HepG2 (cell line): ENCODE data around the gene VCL. TPM values are rescaled to one million over a fixed set of nuclear protein-coding genes. Genes with fewer than 3 reads are reported as not detected.

Experiments
- ATAC-seq: fragments of 200-7000 bp; cut with Tn5 transposase; 3 replicates; pipeline ENCODE4 v1.9.1; 2020; ENCODE audit warnings: mild to moderate bottlenecking, moderate library complexity
- BruUV-seq: library from RNA; stranded (reverse); fragments of 400-500 nt; replicated peaks from 2 replicates; lab custom pipeline; 2021; lab: Mats Ljungman, UMichigan
- CTCF ChIA-PET: fragments of 300-600 bp; formaldehyde crosslinking; extraction: SDS; loops from one replicate; lab custom pipeline; 2021; ENCODE audit warnings: low total read pairs, inconsistent platforms, low intra/inter-chr PET ratio; lab: Yijun Ruan, JAX
- POLR2A ChIA-PET: fragments of 350-600 bp; sonication (Branson Sonifier 250); formaldehyde crosslinking; loops from one replicate; lab custom pipeline; 2020; ENCODE audit warnings: antibody characterized with exemption, inconsistent platforms; lab: Yijun Ruan, JAX
- DNase-seq: peaks from one replicate; pipeline ENCODE4 v3.0.0-alpha.2; 2015; ENCODE audit warnings: low spot score
- FAIRE-seq: peaks from 3 replicates; lab custom pipeline; 2011; peaks lifted over from hg19 to GRCh38; lab: Jason Lieb, UNC
- H2AFZ ChIP-seq: one replicate; pipeline ENCODE4 v1.6.1; 2011; ENCODE audit warnings: low read length, inconsistent platforms
- H3K27ac ChIP-seq: fragments of 300-600 bp; 3 replicates; pipeline ENCODE4 v1.8.0; 2011; ENCODE audit warnings: mixed run types, mild to moderate bottlenecking, mixed read lengths, low read length, inconsistent platforms; ENCODE audit not compliant: insufficient read depth; ENCODE audit errors: extremely low read length
- H3K27me3 ChIP-seq, 2 experiments: fragments of 200-600 bp in 1 of 2; 2 replicates in 1 of 2; 3 replicates in 1 of 2; pipeline versions ENCODE4 v1.6.0 to v1.8.0; 2011; ENCODE audit warnings: low read length in 2 of 2, mild to moderate bottlenecking in 2 of 2, moderate library complexity in 2 of 2, inconsistent platforms in 1 of 2; ENCODE audit not compliant: insufficient read depth in 2 of 2, control insufficient read depth in 1 of 2
- H3K36me3 ChIP-seq, 2 experiments: fragments of 200-600 bp in 1 of 2; replicated peaks in 1 of 2; 2 replicates in 1 of 2; 3 replicates in 1 of 2; pipeline versions ENCODE4 v1.5.1 to v1.8.0; 2011; ENCODE audit warnings: low read length in 2 of 2, inconsistent platforms in 1 of 2; ENCODE audit not compliant: insufficient read depth in 2 of 2, control insufficient read depth in 1 of 2
- H3K4me1 ChIP-seq: 2 replicates; pipeline ENCODE4 v1.5.1; 2012; ENCODE audit warnings: low read length, inconsistent platforms; ENCODE audit not compliant: insufficient read depth
- H3K4me2 ChIP-seq: 2 replicates; pipeline ENCODE4 v1.6.0; 2011; ENCODE audit warnings: low read depth, low read length, inconsistent platforms
- H3K4me3 ChIP-seq, 3 experiments: fragments of 200-600 bp in 1 of 3; sonication (generic), shearing (Covaris generic) in 1 of 3; replicated peaks in 1 of 3; 2 replicates each; pipeline ENCODE4 v1.5.1; 2011 to 2016; ENCODE audit warnings: low read length in 3 of 3, inconsistent platforms in 2 of 3, low read depth in 2 of 3, mild to moderate bottlenecking in 2 of 3, control low read depth in 1 of 3, mixed read lengths in 1 of 3; ENCODE audit not compliant: insufficient read depth in 1 of 3
- H3K79me2 ChIP-seq: one replicate; pipeline ENCODE4 v1.6.1; 2011; ENCODE audit warnings: low read length, inconsistent platforms; ENCODE audit not compliant: insufficient read depth
- H3K9ac ChIP-seq: 2 replicates; pipeline ENCODE4 v1.6.0; 2011; ENCODE audit warnings: mild to moderate bottlenecking, low read depth, low read length, inconsistent platforms; ENCODE audit not compliant: insufficient read depth
- H3K9me3 ChIP-seq: 2 replicates; pipeline ENCODE4 v1.5.1; 2012; ENCODE audit warnings: mild to moderate bottlenecking, low read length
- H4K20me1 ChIP-seq: 2 replicates; pipeline ENCODE4 v1.6.0; 2011; ENCODE audit warnings: inconsistent platforms, mild to moderate bottlenecking, low read length, moderate library complexity; ENCODE audit not compliant: insufficient read depth
- CEBPB ChIP-seq: IDR thresholded peaks from 2 replicates; pipeline ENCODE4 v1.6.1; 2011; ENCODE audit warnings: low read depth, low read length, improper control_type of control experiment, borderline replicate concordance
- CEBPG ChIP-seq: IDR thresholded peaks from 2 replicates; pipeline ENCODE4 v1.6.1; 2016
- MEIS2 ChIP-seq: sonication (generic); formaldehyde crosslinking; IDR thresholded peaks from 2 replicates; pipeline ENCODE4 v1.9.0; 2021; ENCODE audit warnings: mild to moderate bottlenecking, missing genetic modification reagents
- SRF ChIP-seq: IDR thresholded peaks from 2 replicates; pipeline ENCODE4 v1.6.1; 2011; ENCODE audit warnings: mild to moderate bottlenecking, low read depth, low read length, moderate library complexity
- TCF12 ChIP-seq, 2 experiments: fragments of 450-650 bp in 1 of 2; sonication (generic) in 1 of 2; formaldehyde crosslinking in 1 of 2; IDR thresholded peaks; 2 replicates each; pipeline versions ENCODE4 v1.6.1 to v1.8.0; 2017 to 2022; ENCODE audit warnings: antibody characterized with exemption in 1 of 2, mild to moderate bottlenecking in 1 of 2, missing genetic modification reagents in 1 of 2, moderate library complexity in 1 of 2
- TCF7 ChIP-seq: sonication (generic); IDR thresholded peaks from 2 replicates; pipeline ENCODE4 v1.6.1; 2016; ENCODE audit warnings: antibody characterized with exemption, low read depth
- ZNF354B ChIP-seq: sonication (generic); formaldehyde crosslinking; IDR thresholded peaks from 2 replicates; pipeline ENCODE4 v1.8.0; 2022; ENCODE audit warnings: mild to moderate bottlenecking, missing genetic modification reagents
- ZNF367 ChIP-seq: sonication (generic); formaldehyde crosslinking; IDR thresholded peaks from 2 replicates; pipeline ENCODE4 v1.4.0; 2020; ENCODE audit warnings: missing genetic modification reagents, borderline replicate concordance
- ZNF850 ChIP-seq: sonication (generic); formaldehyde crosslinking; conservative IDR thresholded peaks from 2 replicates; pipeline ENCODE4 v1.9.0; 2021; ENCODE audit warnings: mild to moderate bottlenecking, missing genetic modification reagents
- ZSCAN5A ChIP-seq: sonication (generic); formaldehyde crosslinking; IDR thresholded peaks from 2 replicates; pipeline ENCODE4 v1.8.0; 2022; ENCODE audit warnings: mild to moderate bottlenecking, missing genetic modification reagents, borderline replicate concordance
- WGBS: methylation state at CpG from one replicate; pipeline ENCODE4 v1.1.6; 2017; ENCODE audit warnings: low lambda C conversion rate; 5-methylcytosine and 5-hydroxymethylcytosine counted together
- in situ Hi-C: cut with HindIII; loops from 2 replicates; pipeline ENCODE4 v1.10.0; 2017; ENCODE audit warnings: low pct_unique_long_range_greater_than_20kb; ENCODE audit not compliant: extremely low pct_ligation_motif_present
- intact Hi-C: fragments of 100-400 bp; cut with micrococcal nuclease; formaldehyde crosslinking; loops from one replicate; pipeline ENCODE4 v1.10.0; 2022; ENCODE audit not compliant: unreplicated experiment
- polyA plus RNA-seq, 8 experiments: library from polyadenylated mRNA; depleted of rRNA in 3 of 8; stranded (reverse) in 7 of 8; unstranded in 1 of 8; fragments of >200 nt; fragmentation: Illumina TruSeq in 4 of 8; extraction: Trizol in 4 of 8; gene quantifications; 2 replicates each; pipeline versions ENCODE4 v1.2.1 to v1.2.3, GENCODE V29; 2011 to 2016; ENCODE audit warnings: low read depth in 4 of 8, missing spikeins in 1 of 8, mixed read lengths in 1 of 8; ENCODE audit not compliant: insufficient read depth in 1 of 8
- total RNA-seq, 5 experiments: library from RNA; depleted of rRNA; stranded (reverse); fragments of >200 nt; fragmentation: Illumina TruSeq; extraction: Trizol; gene quantifications; 2 replicates each; pipeline ENCODE4 v1.2.3, GENCODE V29; 2016; ENCODE audit warnings: low read depth in 1 of 5
- TF ChIP-seq, protein P1 (sequence below): sonication (generic); formaldehyde crosslinking; IDR thresholded peaks from 2 replicates; pipeline ENCODE4 v1.5.0; 2020; ENCODE audit warnings: missing genetic modification reagents

The VCL gene
- total and polyA plus RNA-seq, 2 of the 13 experiments (the other 11 are each of a cell fraction or from before 2014, with no cell fraction given): 17.3 to 26.9 TPM

DNA sequence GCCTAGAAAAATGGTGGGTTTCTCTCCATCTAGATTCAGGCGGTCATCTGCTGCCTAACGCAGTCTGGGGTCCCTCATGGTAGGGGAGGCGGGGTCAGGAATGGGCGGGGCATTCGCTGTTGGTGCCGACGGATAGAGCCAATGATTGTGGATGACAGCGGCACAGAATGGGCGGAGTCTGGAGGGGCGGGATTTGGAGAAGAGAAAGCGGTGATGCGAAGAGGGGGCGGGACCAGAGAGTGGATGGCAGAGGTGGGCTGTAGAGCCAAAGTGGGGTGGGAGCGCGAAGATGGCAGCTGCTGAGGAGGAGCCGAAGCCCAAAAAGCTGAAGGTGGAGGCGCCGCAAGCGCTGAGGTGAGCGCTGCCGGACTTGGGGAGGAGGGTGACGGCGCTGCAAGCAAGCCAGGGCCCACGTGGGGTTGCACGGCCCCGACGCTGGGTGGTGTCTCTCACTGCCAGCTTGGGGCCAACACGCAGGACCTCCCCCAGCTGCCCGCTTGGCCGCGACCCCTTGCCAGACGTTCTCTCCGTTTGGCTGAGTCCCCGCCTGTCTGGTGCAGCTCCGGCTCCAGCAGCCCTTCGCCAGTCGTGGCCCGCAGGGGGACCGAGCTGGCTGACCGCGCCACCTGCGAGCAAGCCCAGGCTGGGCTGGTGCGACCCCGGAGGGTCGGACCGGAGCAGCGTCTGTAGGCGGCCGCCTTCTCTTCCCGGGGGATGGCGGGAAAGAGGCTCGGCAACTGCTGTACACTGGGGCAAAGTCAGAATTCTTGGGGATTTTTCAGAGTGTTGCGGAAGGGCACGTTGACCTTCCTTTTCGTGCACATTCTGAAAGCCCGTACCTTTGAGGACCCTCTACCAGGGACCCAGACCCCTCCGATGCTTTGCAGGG is 153.3 kb downstream of the VCL start, which contains the start of gene ADK (continued):
- no peak for TF ChIP-seq ZSCAN5A (CRISPR knock-in tag)
- TF ChIP-seq, protein P1, sequence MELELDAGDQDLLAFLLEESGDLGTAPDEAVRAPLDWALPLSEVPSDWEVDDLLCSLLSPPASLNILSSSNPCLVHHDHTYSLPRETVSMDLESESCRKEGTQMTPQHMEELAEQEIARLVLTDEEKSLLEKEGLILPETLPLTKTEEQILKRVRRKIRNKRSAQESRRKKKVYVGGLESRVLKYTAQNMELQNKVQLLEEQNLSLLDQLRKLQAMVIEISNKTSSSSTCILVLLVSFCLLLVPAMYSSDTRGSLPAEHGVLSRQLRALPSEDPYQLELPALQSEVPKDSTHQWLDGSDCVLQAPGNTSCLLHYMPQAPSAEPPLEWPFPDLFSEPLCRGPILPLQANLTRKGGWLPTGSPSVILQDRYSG (CRISPR knock-in tag): no peak
- no peak for TF ChIP-seq ZNF367
- TF ChIP-seq TCF7: no peak

- ChIA-PET CTCF (interaction anchor here (0.9 kb wide), 1 partner anchor 61 kb away, joined by 5 read pairs; no protein-coding TSS in a partner anchor), POLR2A (interaction anchor here (0.8 to 3.0 kb wide), 6 partner anchors 10 to 61 kb away, joined by 3 to 45 read pairs (median 4); no protein-coding TSS in a partner anchor)
- Histone ChIP-seq H3K9ac (peak overlapping the region; percentile 96), H3K4me2 (peak overlapping the region; percentile 95), H3K79me2 (peaks cover 77% of the 10 kb centered on the region), H3K4me3 (peak overlapping the region; percentile 80 to 96 (median 91)), H3K27ac (peak overlapping the region; percentile 95), H3K4me1 (peaks cover 58% of the 10 kb centered on the region), H2AFZ (peak overlapping the region; percentile 52), H3K9me3 (no peaks in the 10 kb centered on the region), H3K27me3 (peaks cover 0 to 4% of the 10 kb centered on the region in 2 experiments; a peak in 1 of 5 replicates), H3K36me3 (peaks cover 0 to 1% of the 10 kb centered on the region in 2 experiments; a peak in 1 of 5 replicates), H4K20me1 (no peaks in the 10 kb centered on the region)
- TF ChIP-seq CEBPB (peak; percentile 11; the same call in 1 of the 2 replicates), ZNF354B (CRISPR knock-in tag) (0 out of 2 replicates have a peak, but pooled peaks have one; percentile 10), TCF12 (IDR thresholded peaks at IDR 0.05) (no peak), TCF12 (CRISPR knock-in tag; IDR thresholded peaks at IDR 0.05) (0 out of 2 replicates have a peak, but pooled peaks have one; percentile 0), MEIS2 (CRISPR knock-in tag) (no peak), CEBPG (peak; percentile 28; the same call in 1 of the 2 replicates), SRF (peak; percentile 76), ZNF850 (no peak)
- DNase-seq (no peak), FAIRE-seq (no peak), ATAC-seq (no peak)
- BruUV-seq: no TSS peak
- in situ Hi-C loops (no loop called here), intact Hi-C loops (loop anchor here (2.0 to 10.0 kb wide), 2 partner anchors 25 to 63 kb away; no protein-coding TSS in a partner anchor)
- WGBS: 6% methylated on average over 5 of the region's 5 CpGs
Measured at GRCh38 chr10:74151879-74152722, 154.2 kb downstream of the VCL start.
